ENCODE results near the gene WDR75.

The WDR75 gene

GRCh38 chr2:189440947-189441708 is at the start of gene WDR75:
Gene WDR75, plus strand, starts transcription at chr2:189441474. Its CDS starts 19 bp downstream, at chr2:189441493.
- H3K27ac Mint-ChIP-seq, result no peak within 1 kb of the TSS
- H3K36me3 Mint-ChIP-seq (ENCODE audit: low read depth), result peaks cover 11% of the 10 kb centered on the region
- no peak within 1 kb of the TSS for H3K4me3 Mint-ChIP-seq
- no peaks in the 10 kb centered on the region for H3K9me3 Mint-ChIP-seq
- peaks cover 23% of the 10 kb centered on the region for H3K4me1 Mint-ChIP-seq
- DNase-seq, result peak; percentile 93
- H3K27me3 Mint-ChIP-seq, result no peaks in the 10 kb centered on the region
- peak; percentile 91 for ATAC-seq

- H3K27me3 Mint-ChIP-seq, result no peaks in the 10 kb centered on the region
- no peak for ATAC-seq
- no peaks in the 10 kb centered on the region for H3K36me3 Mint-ChIP-seq (ENCODE audit: low read depth)
- peaks cover 10% of the 10 kb centered on the region for H3K4me1 Mint-ChIP-seq
- no peak for DNase-seq
- no peak overlapping the region for H3K27ac Mint-ChIP-seq
- H3K4me3 Mint-ChIP-seq, result no peak overlapping the region
- peaks cover 4% of the 10 kb centered on the region for H3K9me3 Mint-ChIP-seq
Measured at GRCh38 chr2:189393440-189394111, 47.7 kb upstream of the WDR75 start.

- Mint-ChIP-seq H3K9me3 (peaks cover 4% of the 10 kb centered on the region), H3K27me3 (no peaks in the 10 kb centered on the region), H3K4me1 (peaks cover 10% of the 10 kb centered on the region), H3K4me3 (no peak overlapping the region), H3K27ac (no peak overlapping the region), H3K36me3 (ENCODE audit: low read depth) (no peaks in the 10 kb centered on the region)
- ATAC-seq (no peak), DNase-seq (no peak)
Measured at GRCh38 chr2:189394525-189394924, 46.7 kb upstream of the WDR75 start.

DNA sequence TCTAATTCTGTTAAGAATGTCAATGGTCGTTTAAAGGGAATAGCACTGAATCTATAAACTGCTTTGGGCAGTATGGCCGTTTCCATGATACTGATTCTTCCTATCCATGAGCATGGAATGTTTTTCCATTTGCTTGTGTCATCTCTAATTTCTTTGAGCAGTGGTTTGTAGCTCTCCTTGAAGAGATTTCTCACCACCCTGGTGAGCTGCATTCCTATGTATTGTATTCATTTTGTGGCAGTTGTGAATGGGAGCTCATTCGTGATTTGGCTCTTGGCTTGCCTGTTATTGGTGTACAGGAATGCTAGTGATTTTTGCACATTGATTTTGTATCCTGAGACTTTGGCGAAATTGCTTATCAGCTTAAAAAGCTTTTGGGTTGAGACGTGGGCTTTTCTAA is 38.3 kb upstream of the WDR75 start:
- DNase-seq (no peak), ATAC-seq (no peak)
- H3K27me3 Mint-ChIP-seq, result no peaks in the 10 kb centered on the region
- H3K4me3 Mint-ChIP-seq, result no peak overlapping the region
- H3K9me3 Mint-ChIP-seq, result no peaks in the 10 kb centered on the region
- H3K4me1 Mint-ChIP-seq, result peaks cover 17% of the 10 kb centered on the region
- H3K36me3 Mint-ChIP-seq (ENCODE audit: low read depth), result no peaks in the 10 kb centered on the region
- H3K27ac Mint-ChIP-seq, result no peak overlapping the region

DNA sequence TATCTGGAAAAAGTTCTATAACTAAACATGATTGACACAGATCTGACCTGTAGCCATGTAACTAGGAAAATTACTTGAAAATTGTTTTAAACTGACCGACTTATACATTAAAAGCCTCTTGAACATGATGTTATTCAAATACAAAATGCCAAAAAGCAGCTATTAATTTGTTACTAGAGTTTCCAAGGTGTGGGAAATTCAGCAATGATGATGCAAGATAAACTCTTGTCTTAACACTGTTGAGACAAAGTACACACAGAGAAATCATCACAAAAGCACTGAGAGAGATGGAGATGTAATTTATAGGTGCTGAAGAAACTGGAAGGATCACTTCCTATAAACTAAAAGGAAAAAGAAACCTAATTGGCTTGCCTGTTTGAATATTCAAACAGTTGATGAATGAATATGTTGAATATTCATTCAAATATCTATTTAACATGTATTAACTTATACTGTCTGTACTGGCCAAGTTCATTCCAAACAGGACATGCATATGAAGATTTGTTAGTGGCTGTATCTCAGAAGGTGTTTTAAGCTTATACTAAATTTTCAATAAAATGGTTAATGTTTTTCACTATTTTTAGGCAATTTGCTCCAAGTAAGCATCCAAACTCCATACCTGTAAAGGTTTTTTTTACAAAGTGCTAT is 34.6 kb upstream of the WDR75 start:
- no peak for ATAC-seq
- no peak overlapping the region for H3K4me3 Mint-ChIP-seq
- no peak overlapping the region for H3K27ac Mint-ChIP-seq
- peaks cover 46% of the 10 kb centered on the region for H3K4me1 Mint-ChIP-seq
- no peak for DNase-seq
- no peaks in the 10 kb centered on the region for H3K27me3 Mint-ChIP-seq
- no peaks in the 10 kb centered on the region for H3K9me3 Mint-ChIP-seq
- H3K36me3 Mint-ChIP-seq (ENCODE audit: low read depth), result no peaks in the 10 kb centered on the region

GRCh38 chr2:189407281-189408209 is 33.7 kb upstream of the WDR75 start:
- ATAC-seq, result no peak
- no peak for DNase-seq
- Mint-ChIP-seq H3K27ac (peak overlapping the region; percentile 69), H3K4me3 (peak overlapping the region; percentile 7), H3K27me3 (no peaks in the 10 kb centered on the region), H3K9me3 (no peaks in the 10 kb centered on the region), H3K36me3 (ENCODE audit: low read depth) (no peaks in the 10 kb centered on the region), H3K4me1 (peaks cover 51% of the 10 kb centered on the region)

GRCh38 chr2:189408294-189408693 is 33.0 kb upstream of the WDR75 start:
- Mint-ChIP-seq H3K9me3 (no peaks in the 10 kb centered on the region), H3K36me3 (ENCODE audit: low read depth) (no peaks in the 10 kb centered on the region), H3K4me1 (peaks cover 53% of the 10 kb centered on the region), H3K27me3 (no peaks in the 10 kb centered on the region), H3K4me3 (no peak overlapping the region), H3K27ac (peak overlapping the region; percentile 69)
- DNase-seq (no peak), ATAC-seq (no peak)

- Mint-ChIP-seq H3K27me3 (no peaks in the 10 kb centered on the region), H3K27ac (peak overlapping the region; percentile 71), H3K4me1 (peaks cover 53% of the 10 kb centered on the region), H3K9me3 (no peaks in the 10 kb centered on the region), H3K36me3 (ENCODE audit: low read depth) (no peaks in the 10 kb centered on the region), H3K4me3 (no peak overlapping the region)
- ATAC-seq (peak; percentile 59), DNase-seq (no peak)
Measured at GRCh38 chr2:189409131-189409530, 32.1 kb upstream of the WDR75 start.

DNA sequence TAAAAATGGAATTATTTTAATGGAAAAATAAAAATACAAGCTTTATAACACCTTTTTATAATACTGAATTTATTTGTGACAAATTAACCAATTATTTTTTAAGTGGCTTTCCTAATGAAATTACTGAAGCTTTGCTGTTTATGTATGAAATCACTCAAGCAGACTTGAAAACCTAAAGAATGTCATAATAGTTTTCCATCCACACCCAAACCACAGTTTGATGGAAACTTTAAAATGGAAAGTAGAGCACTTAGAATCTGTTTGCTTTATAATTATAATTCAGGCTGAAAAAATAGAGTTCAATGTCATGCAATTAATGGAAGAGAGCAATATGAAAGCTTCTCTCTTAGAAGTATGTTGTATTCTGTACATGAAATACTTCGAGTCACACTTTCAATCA is 31.6 kb upstream of the WDR75 start:
- ATAC-seq (peak; percentile 20), DNase-seq (no peak)
- H3K4me3 Mint-ChIP-seq, result no peak overlapping the region
- H3K36me3 Mint-ChIP-seq (ENCODE audit: low read depth), result no peaks in the 10 kb centered on the region
- no peaks in the 10 kb centered on the region for H3K27me3 Mint-ChIP-seq
- H3K4me1 Mint-ChIP-seq, result peaks cover 53% of the 10 kb centered on the region
- H3K9me3 Mint-ChIP-seq, result no peaks in the 10 kb centered on the region
- H3K27ac Mint-ChIP-seq, result peak overlapping the region; percentile 73

DNA sequence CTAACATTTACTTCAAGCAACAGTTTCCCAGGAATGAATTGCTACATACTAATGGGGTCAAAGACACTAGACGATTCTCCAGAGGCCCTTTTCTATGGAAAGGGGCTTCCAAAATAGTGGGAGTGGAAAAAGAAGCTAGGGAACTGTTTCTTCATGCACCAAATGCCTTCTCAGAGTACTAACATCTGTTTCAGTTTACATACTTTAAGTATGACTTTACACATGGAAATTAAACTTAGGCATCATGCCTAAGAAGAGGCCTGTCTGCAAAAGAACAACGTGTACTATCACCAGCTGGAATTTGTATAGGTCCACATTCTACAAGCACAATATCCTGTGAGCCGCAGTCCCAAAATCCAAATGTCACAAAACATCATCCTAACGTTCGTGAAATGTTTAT is 29.4 kb upstream of the WDR75 start:
- H3K9me3 Mint-ChIP-seq, result no peaks in the 10 kb centered on the region
- H3K4me1 Mint-ChIP-seq, result peaks cover 47% of the 10 kb centered on the region
- DNase-seq (no peak), ATAC-seq (no peak)
- H3K4me3 Mint-ChIP-seq, result no peak overlapping the region
- H3K36me3 Mint-ChIP-seq (ENCODE audit: low read depth), result no peaks in the 10 kb centered on the region
- no peaks in the 10 kb centered on the region for H3K27me3 Mint-ChIP-seq
- H3K27ac Mint-ChIP-seq, result no peak overlapping the region

DNA sequence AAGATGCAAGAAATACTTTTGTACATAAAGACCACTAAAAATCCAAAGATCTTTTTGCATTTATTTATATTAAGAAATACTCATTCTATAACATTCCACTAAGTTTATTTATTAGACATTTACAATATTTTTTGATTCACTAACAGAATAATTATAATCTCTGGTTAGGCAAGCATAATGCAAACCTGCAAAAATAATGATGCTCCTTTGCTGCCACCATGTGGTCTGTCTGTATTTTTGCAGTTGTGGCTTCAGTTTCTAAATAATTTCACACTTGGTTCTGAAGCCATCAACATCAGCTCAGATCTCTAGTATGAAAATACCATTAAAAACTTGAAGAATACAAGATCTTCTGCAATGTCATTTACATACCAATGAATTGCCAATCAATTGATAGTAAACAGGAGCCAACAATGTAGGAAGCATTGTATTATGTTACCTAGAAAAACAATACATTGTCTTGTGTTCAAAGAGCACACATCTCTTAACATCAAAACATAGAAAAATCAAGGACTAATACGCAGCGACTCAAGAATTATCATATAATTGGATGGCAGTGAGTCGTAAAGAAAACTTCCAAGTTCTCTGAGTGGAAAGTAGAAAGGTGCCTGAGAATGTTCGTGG is 28.8 kb upstream of the WDR75 start:
- peaks cover 41% of the 10 kb centered on the region for H3K4me1 Mint-ChIP-seq
- no peaks in the 10 kb centered on the region for H3K9me3 Mint-ChIP-seq
- H3K4me3 Mint-ChIP-seq, result no peak overlapping the region
- DNase-seq (peak; percentile 57), ATAC-seq (peak; percentile 40)
- H3K27ac Mint-ChIP-seq, result no peak overlapping the region
- H3K27me3 Mint-ChIP-seq, result no peaks in the 10 kb centered on the region
- no peaks in the 10 kb centered on the region for H3K36me3 Mint-ChIP-seq (ENCODE audit: low read depth)

DNA sequence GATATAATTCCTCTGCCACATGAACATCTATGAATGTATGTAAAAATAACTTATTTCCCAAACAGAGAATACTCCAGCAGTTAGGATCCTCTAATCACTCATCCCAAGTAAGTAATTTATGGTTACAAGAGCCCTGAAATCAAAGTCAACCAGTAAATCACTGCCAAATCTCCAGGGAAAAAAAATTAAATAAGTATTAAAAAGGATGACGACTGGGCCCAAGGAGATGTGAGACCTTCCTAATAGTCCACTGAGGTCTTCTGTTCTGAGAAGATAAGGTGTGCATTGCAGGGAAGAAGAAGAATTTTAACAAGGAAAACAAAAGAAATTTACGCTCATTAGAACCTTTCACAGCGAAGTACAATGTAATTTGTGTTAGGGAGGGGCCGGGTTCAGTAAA is 28.0 kb upstream of the WDR75 start:
- H3K9me3 Mint-ChIP-seq, result no peaks in the 10 kb centered on the region
- no peak overlapping the region for H3K4me3 Mint-ChIP-seq
- no peak overlapping the region for H3K27ac Mint-ChIP-seq
- no peaks in the 10 kb centered on the region for H3K27me3 Mint-ChIP-seq
- DNase-seq, result no peak
- H3K4me1 Mint-ChIP-seq, result peaks cover 33% of the 10 kb centered on the region
- no peak for ATAC-seq
- H3K36me3 Mint-ChIP-seq (ENCODE audit: low read depth), result no peaks in the 10 kb centered on the region

GRCh38 chr2:189421644-189422043 is 19.6 kb upstream of the WDR75 start:
- no peaks in the 10 kb centered on the region for H3K36me3 Mint-ChIP-seq (ENCODE audit: low read depth)
- peaks cover 2% of the 10 kb centered on the region for H3K27me3 Mint-ChIP-seq
- H3K4me1 Mint-ChIP-seq, result no peaks in the 10 kb centered on the region
- DNase-seq (no peak), ATAC-seq (no peak)
- H3K27ac Mint-ChIP-seq, result no peak overlapping the region
- no peak overlapping the region for H3K4me3 Mint-ChIP-seq
- H3K9me3 Mint-ChIP-seq, result no peaks in the 10 kb centered on the region

DNA sequence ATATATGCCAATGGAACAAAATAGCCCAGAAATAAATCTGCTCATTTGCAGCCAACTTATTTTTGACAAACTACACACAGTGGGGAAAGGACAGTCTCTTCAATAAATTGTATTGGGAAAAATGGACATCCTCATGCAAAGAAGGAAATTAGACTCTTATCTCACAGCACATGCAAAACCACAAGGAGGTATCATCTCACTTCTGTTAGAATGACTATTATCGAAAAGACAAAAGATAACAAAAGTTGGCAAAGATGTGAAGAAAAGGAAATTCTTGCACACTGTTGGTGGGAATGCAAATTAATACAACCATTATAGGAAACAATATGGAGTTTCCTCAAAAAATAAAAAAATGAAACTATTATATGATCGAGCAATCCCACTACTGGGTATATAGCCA is 16.3 kb upstream of the WDR75 start:
- H3K27me3 Mint-ChIP-seq, result no peaks in the 10 kb centered on the region
- H3K9me3 Mint-ChIP-seq, result no peaks in the 10 kb centered on the region
- H3K27ac Mint-ChIP-seq, result no peak overlapping the region
- ATAC-seq (no peak), DNase-seq (no peak)
- no peaks in the 10 kb centered on the region for H3K4me1 Mint-ChIP-seq
- H3K36me3 Mint-ChIP-seq (ENCODE audit: low read depth), result no peaks in the 10 kb centered on the region
- no peak overlapping the region for H3K4me3 Mint-ChIP-seq

Measured in activated naive CD8-positive, alpha-beta T cell treated with anti-CD3 and anti-CD28 coated beads, Interleukin-2, amount 50 U/mL, for 24 hours (primary cell).